Glutamatergic neuron (in vitro differentiated cells): ENCODE data around the gene CFAP74. TPM values are rescaled to one million over a fixed set of nuclear protein-coding genes. Genes with fewer than 3 reads are reported as not detected.

ENCODE experiments used
- DNase-seq: peaks from one replicate; pipeline ENCODE4 v3.0.0; 2022
- H3K27ac Mint-ChIP-seq: one replicate; pipeline ENCODE4 v1.8.0; 2020; ENCODE audit warnings: mild to moderate bottlenecking, mixed read lengths, inconsistent platforms; ENCODE audit not compliant: unreplicated experiment
- H3K27me3 Mint-ChIP-seq: one replicate; pipeline ENCODE4 v1.8.0; 2020; ENCODE audit warnings: mild to moderate bottlenecking, moderate library complexity, mixed read lengths, inconsistent platforms; ENCODE audit not compliant: unreplicated experiment
- H3K36me3 Mint-ChIP-seq: one replicate; pipeline ENCODE4 v1.8.0; 2020; ENCODE audit warnings: mild to moderate bottlenecking, mixed read lengths, inconsistent platforms; ENCODE audit not compliant: unreplicated experiment
- H3K4me1 Mint-ChIP-seq: one replicate; pipeline ENCODE4 v1.8.0; 2020; ENCODE audit warnings: mild to moderate bottlenecking, low read depth, mixed read lengths, inconsistent platforms; ENCODE audit not compliant: unreplicated experiment
- H3K4me3 Mint-ChIP-seq: one replicate; pipeline ENCODE4 v1.8.0; 2020; ENCODE audit warnings: mild to moderate bottlenecking, mixed read lengths, inconsistent platforms; ENCODE audit not compliant: unreplicated experiment
- H3K9me3 Mint-ChIP-seq: one replicate; pipeline ENCODE4 v1.8.0; 2020; ENCODE audit warnings: mild to moderate bottlenecking, moderate library complexity, mixed read lengths, inconsistent platforms; ENCODE audit not compliant: unreplicated experiment
- total RNA-seq: library from RNA; stranded (reverse); fragmentation: NEBNext Ultra II Directional; extraction: Animal tissue kit (Norgen Biotek cat#: 25700); gene quantifications from one replicate; pipeline ENCODE4 v1.2.1, GENCODE V29; 2021; ENCODE audit not compliant: unreplicated experiment
- TF ChIP-seq, protein P1 (sequence below): fragments of 200-600 bp; sonication (generic); IDR thresholded peaks from one replicate; pipeline ENCODE4 v1.5.0; 2021; ENCODE audit not compliant: partially characterized antibody, unreplicated experiment

Gene CFAP74
- total RNA-seq, 1 donor from 2014 or later, result not detected

DNA sequence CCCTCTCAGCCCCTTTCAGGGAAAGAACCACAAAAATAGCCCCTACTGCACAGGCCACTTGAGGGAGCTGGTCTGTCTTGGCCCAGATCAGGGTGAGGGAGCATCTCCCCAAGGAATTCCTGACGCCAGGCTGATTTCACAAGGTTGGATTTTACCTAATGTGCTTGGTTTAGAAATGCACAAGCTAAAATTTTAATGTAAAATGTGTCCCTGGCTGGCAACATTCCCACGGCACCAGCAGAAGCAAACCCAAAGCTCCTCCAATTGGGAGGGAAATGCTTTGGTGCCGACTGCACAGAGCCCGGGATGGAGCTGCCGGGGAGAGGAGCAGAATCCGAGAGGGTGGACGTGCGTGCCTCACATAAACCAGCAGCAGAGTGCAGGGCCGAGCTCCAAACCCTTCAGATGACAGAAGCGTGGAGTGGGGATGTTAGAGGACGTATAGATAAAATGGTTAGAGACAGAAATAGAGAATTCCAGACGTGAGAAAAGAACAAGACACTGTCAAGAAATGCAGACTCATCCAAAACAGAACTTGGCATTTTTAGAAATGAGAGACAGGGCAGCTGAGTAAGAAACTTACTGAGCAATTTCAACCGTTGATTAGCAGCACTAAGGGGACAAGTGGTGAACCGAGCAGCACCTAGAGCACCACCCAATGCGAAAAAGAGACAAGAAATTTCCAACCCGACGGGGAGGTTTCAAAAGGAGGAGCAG lies 42.9 kb downstream of the CFAP74 start:
- no peaks in the 10 kb centered on the region for H3K4me1 Mint-ChIP-seq
- peaks cover 3% of the 10 kb centered on the region for H3K27me3 Mint-ChIP-seq
- H3K36me3 Mint-ChIP-seq, result no peaks in the 10 kb centered on the region
- no peak overlapping the region for H3K27ac Mint-ChIP-seq
- H3K9me3 Mint-ChIP-seq, result peaks cover 2% of the 10 kb centered on the region
- TF ChIP-seq, protein P1, sequence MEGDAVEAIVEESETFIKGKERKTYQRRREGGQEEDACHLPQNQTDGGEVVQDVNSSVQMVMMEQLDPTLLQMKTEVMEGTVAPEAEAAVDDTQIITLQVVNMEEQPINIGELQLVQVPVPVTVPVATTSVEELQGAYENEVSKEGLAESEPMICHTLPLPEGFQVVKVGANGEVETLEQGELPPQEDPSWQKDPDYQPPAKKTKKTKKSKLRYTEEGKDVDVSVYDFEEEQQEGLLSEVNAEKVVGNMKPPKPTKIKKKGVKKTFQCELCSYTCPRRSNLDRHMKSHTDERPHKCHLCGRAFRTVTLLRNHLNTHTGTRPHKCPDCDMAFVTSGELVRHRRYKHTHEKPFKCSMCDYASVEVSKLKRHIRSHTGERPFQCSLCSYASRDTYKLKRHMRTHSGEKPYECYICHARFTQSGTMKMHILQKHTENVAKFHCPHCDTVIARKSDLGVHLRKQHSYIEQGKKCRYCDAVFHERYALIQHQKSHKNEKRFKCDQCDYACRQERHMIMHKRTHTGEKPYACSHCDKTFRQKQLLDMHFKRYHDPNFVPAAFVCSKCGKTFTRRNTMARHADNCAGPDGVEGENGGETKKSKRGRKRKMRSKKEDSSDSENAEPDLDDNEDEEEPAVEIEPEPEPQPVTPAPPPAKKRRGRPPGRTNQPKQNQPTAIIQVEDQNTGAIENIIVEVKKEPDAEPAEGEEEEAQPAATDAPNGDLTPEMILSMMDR, result no peak
- no peak for DNase-seq
- no peak overlapping the region for H3K4me3 Mint-ChIP-seq

- peak; percentile 86 for DNase-seq
- Mint-ChIP-seq H3K36me3 (no peaks in the 10 kb centered on the region), H3K4me3 (no peak overlapping the region), H3K27ac (no peak overlapping the region), H3K4me1 (no peaks in the 10 kb centered on the region), H3K9me3 (peaks cover 2% of the 10 kb centered on the region), H3K27me3 (peaks cover 3% of the 10 kb centered on the region)
- TF ChIP-seq, protein P1, result peak; percentile 86
Measured at GRCh38 chr1:1959840-1960479, 43.6 kb downstream of the CFAP74 start.

DNA sequence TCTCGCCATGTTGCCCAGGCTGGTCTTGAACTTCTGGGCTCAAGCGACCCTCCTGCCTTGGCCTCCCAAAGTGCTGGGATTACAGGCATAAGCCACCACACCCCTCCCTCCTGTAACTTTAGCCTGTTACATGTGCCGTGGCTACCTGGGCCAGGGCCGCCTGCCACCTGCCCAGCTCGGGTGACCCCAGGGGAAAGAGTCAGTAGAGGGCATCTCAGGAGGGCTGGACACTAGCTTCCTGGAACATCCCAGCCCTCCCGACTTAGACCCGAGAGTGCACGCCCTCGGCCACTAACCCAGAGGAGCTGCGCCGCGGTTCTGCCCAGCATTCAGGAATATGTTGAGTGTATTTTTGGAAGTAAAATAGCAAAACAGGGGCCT lies 44.1 kb downstream of the CFAP74 start:
- peaks cover 3% of the 10 kb centered on the region for H3K27me3 Mint-ChIP-seq
- no peak overlapping the region for H3K4me3 Mint-ChIP-seq
- no peaks in the 10 kb centered on the region for H3K36me3 Mint-ChIP-seq
- H3K4me1 Mint-ChIP-seq, result no peaks in the 10 kb centered on the region
- H3K9me3 Mint-ChIP-seq, result peaks cover 2% of the 10 kb centered on the region
- no peak overlapping the region for H3K27ac Mint-ChIP-seq
- TF ChIP-seq, protein P1, result no peak
- no peak for DNase-seq

GRCh38 chr1:1958071-1958541 lies 45.5 kb downstream of the CFAP74 start:
- no peaks in the 10 kb centered on the region for H3K4me1 Mint-ChIP-seq
- H3K27me3 Mint-ChIP-seq, result peaks cover 6% of the 10 kb centered on the region
- no peak overlapping the region for H3K27ac Mint-ChIP-seq
- no peak overlapping the region for H3K4me3 Mint-ChIP-seq
- H3K9me3 Mint-ChIP-seq, result peaks cover 2% of the 10 kb centered on the region
- peaks cover 5% of the 10 kb centered on the region for H3K36me3 Mint-ChIP-seq
- DNase-seq, result no peak
- TF ChIP-seq, protein P1, result no peak

DNA sequence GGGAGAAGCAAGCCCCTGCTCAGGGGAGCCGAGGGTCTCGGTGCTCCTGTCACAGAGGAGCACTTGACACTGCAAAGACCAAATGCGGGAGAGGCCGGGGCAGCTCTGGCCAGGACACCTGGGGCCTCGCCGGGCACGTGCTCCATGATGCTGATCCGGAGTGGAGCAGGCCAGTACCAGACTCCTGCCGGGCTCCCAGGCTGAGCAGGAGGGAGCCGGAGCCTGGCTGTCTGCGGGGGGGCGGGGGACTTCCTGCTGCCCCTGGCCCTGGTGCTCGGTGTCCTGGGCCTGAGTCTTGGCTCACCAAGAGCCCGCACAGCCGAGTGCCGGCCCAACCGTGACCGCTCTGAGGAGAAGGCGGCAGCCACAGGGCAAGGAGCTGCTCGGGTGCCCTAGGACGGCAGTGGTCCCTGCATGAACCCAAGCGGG lies 46.0 kb downstream of the CFAP74 start:
- no peak overlapping the region for H3K4me3 Mint-ChIP-seq
- no peaks in the 10 kb centered on the region for H3K4me1 Mint-ChIP-seq
- H3K27me3 Mint-ChIP-seq, result peaks cover 6% of the 10 kb centered on the region
- H3K27ac Mint-ChIP-seq, result no peak overlapping the region
- peaks cover 5% of the 10 kb centered on the region for H3K36me3 Mint-ChIP-seq
- no peak for DNase-seq
- peaks cover 2% of the 10 kb centered on the region for H3K9me3 Mint-ChIP-seq
- TF ChIP-seq, protein P1, result no peak
